ENCODE results near the gene MMP24.

The MMP24 gene

DNA sequence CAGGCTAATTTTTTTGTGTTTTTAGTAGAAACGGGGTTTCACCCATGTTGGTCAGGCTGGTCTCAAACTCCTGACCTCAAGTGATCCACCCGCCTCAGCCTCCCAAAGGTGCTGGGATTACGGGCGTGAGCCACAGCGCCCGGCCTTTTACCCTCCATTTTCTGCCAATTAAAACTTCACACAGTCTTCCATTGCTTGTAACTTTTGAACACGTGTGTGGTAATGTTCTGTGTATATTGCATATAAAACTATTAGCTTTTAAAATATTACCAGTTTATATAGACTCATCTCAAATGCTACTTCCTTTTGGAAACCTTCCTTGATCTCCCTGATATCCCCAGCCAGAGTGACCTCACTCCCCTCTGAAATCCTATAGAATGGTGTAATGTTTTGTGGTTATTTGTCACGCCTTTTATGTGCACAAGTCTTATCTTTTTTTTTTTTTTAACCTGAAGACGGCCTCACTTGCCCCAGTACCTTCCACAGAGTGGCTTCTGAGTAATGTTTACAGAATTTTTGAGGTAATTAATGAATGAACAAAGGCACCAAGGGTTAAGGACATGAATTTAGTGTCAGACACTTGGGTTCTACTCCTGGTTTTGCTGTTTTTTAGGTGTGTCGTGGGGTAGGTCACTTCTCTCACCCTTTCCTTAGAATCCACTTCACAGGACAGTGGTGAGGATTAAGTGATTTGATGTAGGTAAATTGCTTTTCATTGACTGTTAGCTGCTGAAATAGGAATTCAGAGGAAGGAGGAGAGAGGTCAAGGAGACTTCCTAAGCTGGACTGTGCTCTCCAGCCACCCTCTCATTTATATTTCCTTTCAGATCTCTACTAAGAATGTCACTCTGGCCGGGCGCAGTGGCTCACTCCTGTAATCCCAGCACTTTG, 11.2 kb upstream of the MMP24 start:
- H3K4me3 ChIP-seq (replicated peaks; ENCODE audit: low read depth, low read length): no peak overlapping the region
- H3K36me3 ChIP-seq (ENCODE audit: control insufficient read depth, insufficient read depth, low read length): no peaks in the 10 kb centered on the region
- DNase-seq (ENCODE audit: extremely low read depth, insufficient read length): no peak
- no peaks in the 10 kb centered on the region for H3K27me3 ChIP-seq (replicated peaks; ENCODE audit: control insufficient read depth, insufficient read depth, low read length)
- TF ChIP-seq, protein P1, sequence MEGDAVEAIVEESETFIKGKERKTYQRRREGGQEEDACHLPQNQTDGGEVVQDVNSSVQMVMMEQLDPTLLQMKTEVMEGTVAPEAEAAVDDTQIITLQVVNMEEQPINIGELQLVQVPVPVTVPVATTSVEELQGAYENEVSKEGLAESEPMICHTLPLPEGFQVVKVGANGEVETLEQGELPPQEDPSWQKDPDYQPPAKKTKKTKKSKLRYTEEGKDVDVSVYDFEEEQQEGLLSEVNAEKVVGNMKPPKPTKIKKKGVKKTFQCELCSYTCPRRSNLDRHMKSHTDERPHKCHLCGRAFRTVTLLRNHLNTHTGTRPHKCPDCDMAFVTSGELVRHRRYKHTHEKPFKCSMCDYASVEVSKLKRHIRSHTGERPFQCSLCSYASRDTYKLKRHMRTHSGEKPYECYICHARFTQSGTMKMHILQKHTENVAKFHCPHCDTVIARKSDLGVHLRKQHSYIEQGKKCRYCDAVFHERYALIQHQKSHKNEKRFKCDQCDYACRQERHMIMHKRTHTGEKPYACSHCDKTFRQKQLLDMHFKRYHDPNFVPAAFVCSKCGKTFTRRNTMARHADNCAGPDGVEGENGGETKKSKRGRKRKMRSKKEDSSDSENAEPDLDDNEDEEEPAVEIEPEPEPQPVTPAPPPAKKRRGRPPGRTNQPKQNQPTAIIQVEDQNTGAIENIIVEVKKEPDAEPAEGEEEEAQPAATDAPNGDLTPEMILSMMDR (IDR thresholded peaks at IDR 0.05; ENCODE audit: insufficient read depth, low read length, poor library complexity, severe bottlenecking): no peak

DNA sequence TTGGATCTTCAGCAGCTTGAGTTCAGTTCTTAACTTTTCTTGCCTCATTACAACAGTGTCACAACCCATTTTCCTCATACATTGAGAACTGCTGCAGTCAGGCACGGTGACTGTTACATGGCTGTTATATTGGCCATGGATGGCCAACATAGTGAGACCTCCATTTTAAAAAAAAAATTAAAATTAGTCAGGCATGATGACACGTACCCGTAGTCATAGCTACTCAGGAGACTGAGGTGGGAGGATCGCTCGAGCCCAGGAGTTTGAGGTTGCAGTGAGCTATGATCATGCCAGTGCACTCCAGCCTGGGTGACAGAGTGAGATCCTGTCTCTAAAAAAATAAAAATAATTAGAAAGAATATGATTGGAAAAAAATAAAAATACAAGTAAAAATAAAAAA, 9.9 kb upstream of the MMP24 start:
- Histone ChIP-seq H3K4me3 (replicated peaks; ENCODE audit: low read depth, low read length) (no peak overlapping the region), H3K36me3 (ENCODE audit: control insufficient read depth, insufficient read depth, low read length) (no peaks in the 10 kb centered on the region), H3K27me3 (replicated peaks; ENCODE audit: control insufficient read depth, insufficient read depth, low read length) (no peaks in the 10 kb centered on the region)
- DNase-seq (ENCODE audit: extremely low read depth, insufficient read length): no peak
- TF ChIP-seq, protein P1 (IDR thresholded peaks at IDR 0.05; ENCODE audit: insufficient read depth, low read length, poor library complexity, severe bottlenecking): no peak

DNA sequence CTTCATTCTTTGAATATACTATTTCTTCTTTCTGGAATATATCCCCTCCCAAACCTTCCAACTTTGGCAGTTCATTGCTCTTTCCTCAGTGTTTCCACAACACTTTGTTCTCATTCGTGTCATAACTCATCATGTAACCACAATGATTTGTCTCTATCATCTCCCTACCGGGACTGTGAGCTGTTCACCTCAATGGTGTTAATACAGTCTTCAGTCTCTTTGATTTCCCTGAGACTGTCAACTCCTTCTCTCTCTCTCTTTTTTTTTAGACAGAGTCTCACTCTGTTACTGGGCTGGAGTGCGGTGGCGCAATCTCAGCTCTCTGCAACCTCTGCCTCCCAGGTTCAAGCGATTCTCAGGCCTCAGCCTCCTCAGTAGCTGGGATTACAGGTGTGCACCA, 2.5 kb upstream of the MMP24 start:
- H3K4me3 ChIP-seq (replicated peaks; ENCODE audit: low read depth, low read length): no peak overlapping the region

DNA sequence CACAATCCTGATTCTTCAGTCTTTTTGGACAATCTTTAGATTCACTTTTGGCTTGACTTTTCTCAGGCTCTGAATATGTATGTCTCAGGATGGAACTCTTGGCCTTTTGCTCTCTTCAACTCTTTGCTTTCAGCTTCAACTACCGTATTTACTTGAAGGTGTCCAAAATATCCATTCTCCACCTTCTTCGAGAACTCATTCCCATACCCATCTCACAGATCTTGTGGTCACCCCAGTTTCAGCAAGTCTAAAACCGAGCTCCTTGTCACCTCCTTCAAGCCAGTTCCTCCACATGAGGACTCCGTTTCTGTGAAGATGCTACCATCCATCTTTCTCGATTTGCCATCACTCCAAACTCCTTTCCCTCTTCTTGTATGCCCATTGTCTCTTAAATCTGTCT, 2.0 kb upstream of the MMP24 start:
- Histone ChIP-seq H3K27me3 (replicated peaks; ENCODE audit: control insufficient read depth, insufficient read depth, low read length) (no peaks in the 10 kb centered on the region; the same call in none of the 2 replicates), H3K36me3 (ENCODE audit: control insufficient read depth, insufficient read depth, low read length) (no peaks in the 10 kb centered on the region), H3K4me3 (replicated peaks; ENCODE audit: low read depth, low read length) (no peak overlapping the region)
- TF ChIP-seq, protein P1 (IDR thresholded peaks at IDR 0.05; ENCODE audit: insufficient read depth, low read length, poor library complexity, severe bottlenecking): no peak
- DNase-seq (ENCODE audit: extremely low read depth, insufficient read length): no peak

More for the DNA sequence above, 2.5 kb upstream of the MMP24 start:
- DNase-seq (ENCODE audit: extremely low read depth, insufficient read length): no peak
- H3K27me3 ChIP-seq (replicated peaks; ENCODE audit: control insufficient read depth, insufficient read depth, low read length): no peaks in the 10 kb centered on the region; the same call in none of the 2 replicates
- H3K36me3 ChIP-seq (ENCODE audit: control insufficient read depth, insufficient read depth, low read length): no peaks in the 10 kb centered on the region
- TF ChIP-seq, protein P1 (IDR thresholded peaks at IDR 0.05; ENCODE audit: insufficient read depth, low read length, poor library complexity, severe bottlenecking): no peak

DNA sequence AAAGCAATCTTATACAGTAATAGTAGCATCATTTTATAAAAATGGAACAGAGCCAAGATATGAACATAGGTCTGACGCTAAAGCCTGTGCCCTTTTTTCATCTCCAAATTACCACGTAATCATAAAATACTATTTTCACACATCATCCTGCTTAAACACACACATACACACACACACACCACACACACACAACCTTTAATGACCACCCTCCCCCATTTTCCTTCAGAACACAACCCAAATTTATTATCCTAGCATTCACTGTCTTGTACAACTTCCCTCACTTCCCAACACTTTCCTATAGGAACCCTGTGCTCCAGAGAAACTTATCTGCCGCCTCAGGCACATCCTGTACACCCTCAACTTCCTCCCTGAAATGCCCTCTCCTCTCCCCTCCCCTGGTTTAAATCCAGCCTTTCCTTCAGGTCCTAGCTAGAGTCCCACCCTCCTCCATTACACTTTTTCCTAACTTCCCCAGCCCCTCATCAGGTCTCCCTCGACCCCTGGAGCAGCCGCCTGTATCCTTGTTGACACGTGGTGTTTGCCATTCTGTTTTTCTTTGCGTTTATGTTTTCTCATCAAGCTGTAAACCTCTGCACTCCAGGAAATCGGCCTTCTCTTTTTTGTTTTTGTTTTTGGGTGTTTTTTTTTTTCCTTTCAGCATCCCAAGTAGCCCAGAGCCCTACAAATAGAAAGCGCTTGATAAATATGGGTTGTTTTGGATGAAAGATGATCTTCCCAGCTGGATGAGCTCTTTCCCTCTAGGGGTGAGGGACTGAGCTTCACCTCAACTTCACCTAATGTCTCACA, 968 bp upstream of the MMP24 start:
- DNase-seq (ENCODE audit: extremely low read depth, insufficient read length): no peak
- Histone ChIP-seq H3K36me3 (ENCODE audit: control insufficient read depth, insufficient read depth, low read length) (no peaks in the 10 kb centered on the region), H3K4me3 (replicated peaks; ENCODE audit: low read depth, low read length) (no peak overlapping the region), H3K27me3 (replicated peaks; ENCODE audit: control insufficient read depth, insufficient read depth, low read length) (no peaks in the 10 kb centered on the region; the same call in none of the 2 replicates)
- TF ChIP-seq, protein P1 (IDR thresholded peaks at IDR 0.05; ENCODE audit: insufficient read depth, low read length, poor library complexity, severe bottlenecking): no peak
